GM18498 (cell line): Measurements from ENCODE around the gene AFTPH.
A peak's percentile ranks its signal among the peaks of the same experiment; 100 is the strongest.

Experiments
- ATAC-seq: cut with Tn5 transposase; IDR thresholded peaks from one replicate; pipeline ENCODE4 v1.9.1; 2021; ENCODE audit warnings: mild to moderate bottlenecking, moderate library complexity; ENCODE audit not compliant: unreplicated experiment

Gene AFTPH

DNA sequence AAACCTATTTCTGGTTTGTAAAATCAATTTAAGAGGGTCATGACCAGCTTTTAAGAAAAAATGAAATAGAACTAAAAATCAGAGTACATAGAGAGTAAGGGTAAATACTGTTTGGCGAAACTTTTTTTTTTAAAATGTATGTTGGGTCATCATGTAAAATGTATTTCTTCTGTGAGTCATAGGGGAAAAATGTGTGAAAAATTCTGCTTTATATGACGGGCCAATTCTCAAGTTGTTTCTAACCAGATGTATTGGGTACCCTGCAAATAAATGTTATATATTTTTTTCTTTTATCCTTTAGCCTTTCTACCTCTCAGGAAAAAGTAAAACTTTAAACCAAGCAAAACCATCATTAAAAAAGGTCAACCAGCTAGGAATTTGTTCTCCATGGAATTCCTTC lies 13.9 kb downstream of the AFTPH start:
- ATAC-seq: no peak

DNA sequence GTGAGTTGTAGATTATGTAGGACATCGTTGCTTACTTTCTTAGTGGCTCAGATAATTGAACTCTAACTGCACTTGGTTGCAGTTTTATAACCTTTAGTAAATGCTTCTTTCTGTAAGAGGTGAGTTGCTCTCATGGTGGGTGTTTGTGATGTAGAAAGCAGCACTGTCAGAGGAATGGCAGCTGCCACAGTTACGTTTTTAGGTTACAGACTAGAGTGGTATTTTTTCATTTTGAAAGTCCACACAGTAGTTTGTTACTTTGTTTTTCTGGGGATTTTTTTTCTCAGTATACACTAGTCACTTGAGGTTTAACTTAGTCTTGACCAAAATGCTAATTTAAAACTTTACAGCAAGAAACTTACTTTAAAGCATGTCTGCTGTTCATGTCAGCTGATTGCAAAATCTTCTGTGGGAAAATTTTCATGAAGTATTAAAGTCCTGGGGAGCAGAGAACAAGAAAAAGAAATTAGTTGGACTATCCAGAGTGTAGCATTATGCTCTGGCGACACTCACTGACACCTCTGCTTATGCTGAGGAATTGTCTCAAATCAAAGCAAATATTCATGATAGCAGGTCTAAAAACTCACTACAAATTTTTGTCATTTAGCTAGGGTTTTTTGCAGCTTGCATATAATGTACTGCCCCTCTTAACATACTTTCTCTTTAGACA lies 14.8 kb downstream of the AFTPH start:
- peak; percentile 48 for ATAC-seq

DNA sequence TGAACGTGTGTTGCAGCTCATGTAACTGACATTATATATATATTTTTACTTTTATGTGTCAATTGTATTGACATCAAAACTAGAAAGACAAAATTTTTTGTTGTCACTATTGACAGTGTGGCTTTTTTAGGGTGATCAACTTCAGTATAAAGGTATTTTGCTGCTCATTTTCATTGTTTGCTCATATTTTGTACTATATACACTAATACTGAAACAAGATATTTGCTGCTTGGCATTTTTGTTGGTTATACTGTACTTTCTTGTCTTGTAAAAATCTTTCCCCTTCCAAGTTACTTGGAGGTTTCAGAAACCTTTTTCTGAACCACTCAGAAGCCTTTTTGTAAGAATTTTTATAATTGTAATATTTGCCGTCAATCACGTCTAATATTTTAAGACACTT lies 16.5 kb downstream of the AFTPH start:
- ATAC-seq: no peak

DNA sequence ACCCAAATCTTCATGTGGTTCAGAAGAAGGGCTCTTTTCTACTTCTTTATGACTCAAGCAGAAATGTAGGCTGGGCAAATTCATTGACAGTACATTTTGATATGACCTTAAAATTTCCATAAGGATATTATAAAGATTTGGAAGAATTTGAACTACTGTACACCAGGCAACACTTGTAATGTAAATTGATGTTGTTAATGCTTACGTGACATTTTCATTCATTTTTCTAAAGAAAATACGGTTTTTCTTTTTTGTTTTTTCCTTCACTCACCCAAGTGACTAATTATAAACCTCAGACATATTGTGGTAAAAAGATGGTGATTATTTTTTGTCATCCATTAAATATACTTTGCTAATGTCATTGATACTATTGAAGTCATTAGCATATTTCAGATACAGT lies 17.4 kb downstream of the AFTPH start:
- no peak for ATAC-seq

DNA sequence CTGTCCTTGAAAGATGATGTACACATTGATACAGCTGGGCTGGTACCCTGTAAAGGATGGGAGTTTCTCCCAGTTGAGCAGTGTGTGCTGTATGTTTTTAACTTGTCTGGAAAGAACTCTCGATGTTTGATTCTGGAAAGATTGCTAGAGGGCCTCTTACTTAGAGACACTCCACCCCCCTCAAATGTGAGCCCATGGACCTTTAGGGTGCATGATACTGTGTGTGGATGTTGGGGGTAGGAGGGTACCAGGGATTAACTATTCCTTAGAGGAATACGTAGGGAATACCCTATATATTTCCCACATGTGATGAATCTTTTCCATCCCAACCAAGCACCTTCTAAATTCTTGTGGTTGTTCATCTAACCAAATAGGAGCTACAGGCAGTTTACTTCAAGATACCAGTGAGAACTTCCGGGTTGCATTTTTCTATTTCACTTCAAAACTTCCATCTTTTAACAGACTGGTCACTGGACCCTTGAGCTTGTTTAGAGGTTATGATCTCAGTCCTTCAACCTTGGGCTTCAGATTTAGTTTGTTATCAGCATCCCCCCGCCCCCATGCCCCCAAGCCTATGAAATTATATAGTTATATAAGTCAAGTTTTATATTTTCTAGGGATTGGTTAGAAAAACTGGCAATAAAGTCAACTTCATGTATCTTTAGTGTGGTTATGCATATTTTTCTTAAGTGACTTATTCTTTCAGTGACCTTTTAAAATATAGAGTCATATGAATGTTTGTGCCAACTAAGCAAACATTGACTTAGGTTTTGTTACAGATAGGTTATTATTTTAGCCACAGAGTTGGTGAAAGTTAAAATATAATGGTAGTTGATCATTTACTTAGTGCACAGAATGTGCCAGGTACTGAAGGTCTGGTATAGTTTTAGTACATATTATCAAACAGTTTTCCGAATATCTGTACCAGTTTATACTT lies 18.2 kb downstream of the AFTPH start:
- no peak for ATAC-seq

DNA sequence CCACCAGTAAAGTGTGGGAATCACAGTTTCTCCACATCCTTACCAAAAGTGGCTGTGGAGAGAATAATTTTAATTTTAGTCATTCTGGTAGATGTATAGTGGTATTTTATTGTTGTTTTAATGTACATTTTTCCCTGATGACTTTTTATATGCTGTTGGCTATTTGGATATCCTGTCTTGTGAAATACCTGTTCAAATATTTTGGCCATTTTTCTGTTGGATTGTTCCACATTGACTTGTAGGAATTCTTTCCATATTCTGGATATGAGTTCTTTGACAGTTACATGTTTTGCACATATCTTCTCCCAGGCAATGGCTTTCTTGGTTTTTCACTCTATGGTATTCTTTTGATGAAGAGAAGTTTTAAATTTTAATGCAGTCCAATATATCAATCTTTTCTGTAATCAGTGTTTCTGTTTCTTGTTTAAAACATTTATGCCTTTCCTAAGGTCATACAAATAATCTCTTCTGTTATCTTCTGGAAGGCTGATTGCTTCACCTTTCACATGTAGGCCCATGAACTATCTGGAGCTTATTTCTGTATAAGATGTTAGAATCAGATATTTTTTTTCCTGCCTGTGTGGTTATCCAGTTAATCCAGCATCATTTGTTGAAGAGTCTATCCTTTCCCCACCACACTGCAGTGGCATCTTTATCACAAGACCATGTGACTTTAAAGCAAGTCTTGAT lies 19.0 kb downstream of the AFTPH start:
- ATAC-seq: no peak

DNA sequence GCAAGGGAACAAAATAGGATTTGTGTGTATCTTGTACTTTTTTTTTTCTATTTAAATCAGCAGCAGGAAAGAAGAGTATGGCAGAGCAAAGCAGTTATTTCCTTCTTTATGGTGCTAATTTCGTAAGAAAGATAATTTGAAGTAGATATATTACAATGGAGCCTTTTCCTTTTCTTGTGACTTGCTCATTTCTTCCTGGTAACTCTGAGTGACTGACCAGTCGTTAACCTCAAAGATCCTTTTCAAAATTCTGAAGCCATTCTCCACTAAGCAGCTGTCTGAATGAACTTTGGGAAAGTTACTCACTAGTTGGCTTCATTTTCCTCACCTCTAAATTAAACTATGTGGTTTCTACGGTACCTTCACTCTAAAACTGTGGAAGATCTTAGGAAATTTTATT lies 24.6 kb downstream of the AFTPH start:
- ATAC-seq: no peak

DNA sequence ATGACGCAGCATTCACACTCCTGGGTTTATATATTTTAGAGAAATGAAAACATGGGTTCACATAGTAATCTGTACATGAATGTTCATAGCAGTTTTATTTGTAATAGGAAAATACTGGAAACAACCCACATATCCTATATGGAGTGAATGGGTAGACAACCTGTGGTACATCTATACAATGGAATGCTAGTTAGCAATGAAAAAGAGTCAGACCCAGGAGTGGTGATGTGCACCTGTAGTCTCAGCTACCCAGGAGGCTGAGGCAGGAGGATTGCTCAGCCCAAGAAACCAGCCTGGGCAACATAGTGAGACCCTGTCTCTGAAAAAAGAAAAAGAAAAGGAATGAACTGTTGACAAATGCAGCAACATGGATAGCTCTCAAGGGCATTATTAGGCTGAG lies 25.9 kb downstream of the AFTPH start:
- no peak for ATAC-seq

DNA sequence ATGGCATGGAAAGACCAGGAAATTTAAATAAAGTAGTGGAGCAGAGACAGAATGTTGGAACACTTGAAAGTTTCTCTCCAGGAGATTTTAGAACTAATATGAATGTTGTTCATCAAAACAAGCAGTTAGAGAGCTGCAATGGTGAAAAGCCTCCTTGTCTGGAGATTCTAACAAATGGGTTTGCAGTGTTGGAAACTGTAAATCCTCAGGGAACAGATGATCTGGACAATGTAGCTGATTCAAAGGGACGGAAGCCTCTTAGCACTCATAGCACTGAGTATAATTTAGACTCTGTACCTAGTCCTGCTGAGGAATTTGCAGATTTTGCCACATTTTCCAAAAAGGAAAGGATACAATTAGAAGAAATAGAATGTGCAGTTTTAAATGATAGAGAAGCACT lies 27.7 kb downstream of the AFTPH start:
- no peak for ATAC-seq

DNA sequence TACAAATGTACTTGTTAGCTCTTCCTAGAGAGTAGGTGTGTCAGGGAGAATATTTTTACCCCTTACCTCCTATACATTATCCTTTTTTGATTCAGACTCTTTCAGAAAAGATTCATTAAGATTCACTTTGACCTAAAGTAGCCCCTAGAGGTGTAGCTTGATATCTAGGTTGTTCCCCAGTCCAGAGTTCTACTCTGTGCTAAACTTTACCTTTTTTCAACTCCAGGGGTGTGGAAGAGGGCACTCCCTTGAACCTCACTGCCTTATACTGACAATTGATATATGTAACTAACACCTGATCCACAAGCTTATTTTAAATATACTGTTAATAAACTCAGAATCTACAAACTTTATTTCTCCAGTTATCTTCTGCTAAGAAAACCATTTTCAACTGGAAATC lies 30.0 kb downstream of the AFTPH start:
- no peak for ATAC-seq

DNA sequence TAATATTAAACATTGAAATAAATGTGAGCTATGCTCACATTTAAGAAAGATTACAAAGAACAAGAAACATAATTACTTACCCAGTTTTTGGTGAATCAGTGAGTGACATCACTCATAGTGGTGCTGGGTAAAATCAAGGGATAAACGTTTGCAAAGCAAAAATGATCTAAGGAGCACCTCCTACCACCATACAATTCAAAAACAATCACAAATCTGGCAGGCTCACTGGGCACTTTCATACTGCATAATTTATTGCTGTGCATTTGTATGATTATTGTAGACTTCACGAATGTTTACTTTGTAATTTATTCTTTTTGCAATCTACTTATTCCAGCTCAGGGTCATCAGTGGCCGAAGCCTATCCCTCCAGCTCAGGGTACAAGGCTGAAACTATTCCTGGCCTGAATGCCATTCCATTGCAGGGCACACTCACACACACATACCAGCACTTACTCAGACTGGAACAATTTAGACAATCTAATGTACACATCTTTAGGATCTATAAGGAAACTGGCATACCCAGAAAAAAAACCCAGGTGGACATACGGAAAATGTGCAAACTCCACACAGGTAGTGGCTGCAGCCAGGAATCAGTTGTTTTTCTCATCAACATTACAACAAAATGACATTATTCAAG lies 34.4 kb downstream of the AFTPH start:
- no peak for ATAC-seq

DNA sequence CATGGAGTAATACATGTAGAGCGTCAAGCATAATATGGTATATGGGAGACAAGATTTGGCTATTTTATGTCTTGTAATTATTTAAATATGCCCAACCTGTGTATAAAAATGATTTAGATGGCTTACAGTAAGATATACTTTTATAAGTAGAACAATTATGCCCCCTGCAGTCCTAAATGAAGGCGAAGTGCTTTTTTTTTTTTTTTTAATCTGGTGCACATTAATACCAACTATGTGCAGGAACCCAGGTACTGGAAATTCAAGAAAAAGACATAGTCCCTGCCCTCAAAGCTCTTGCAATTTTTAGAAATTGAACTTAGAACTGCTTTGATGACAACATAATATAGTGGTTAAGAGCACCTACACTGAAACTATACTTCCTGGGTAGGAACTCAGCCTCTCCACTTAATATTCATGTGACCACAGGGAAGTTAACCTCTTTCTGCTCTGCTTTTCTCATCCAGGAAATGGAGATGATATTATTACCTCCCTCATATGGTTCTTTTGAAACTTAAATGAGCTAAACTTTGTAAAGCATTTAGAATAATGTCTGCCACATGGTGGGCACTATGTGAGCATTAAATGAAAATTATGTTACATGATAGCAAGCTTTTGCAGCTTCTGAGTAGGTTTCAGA lies 38.1 kb downstream of the AFTPH start:
- no peak for ATAC-seq

DNA sequence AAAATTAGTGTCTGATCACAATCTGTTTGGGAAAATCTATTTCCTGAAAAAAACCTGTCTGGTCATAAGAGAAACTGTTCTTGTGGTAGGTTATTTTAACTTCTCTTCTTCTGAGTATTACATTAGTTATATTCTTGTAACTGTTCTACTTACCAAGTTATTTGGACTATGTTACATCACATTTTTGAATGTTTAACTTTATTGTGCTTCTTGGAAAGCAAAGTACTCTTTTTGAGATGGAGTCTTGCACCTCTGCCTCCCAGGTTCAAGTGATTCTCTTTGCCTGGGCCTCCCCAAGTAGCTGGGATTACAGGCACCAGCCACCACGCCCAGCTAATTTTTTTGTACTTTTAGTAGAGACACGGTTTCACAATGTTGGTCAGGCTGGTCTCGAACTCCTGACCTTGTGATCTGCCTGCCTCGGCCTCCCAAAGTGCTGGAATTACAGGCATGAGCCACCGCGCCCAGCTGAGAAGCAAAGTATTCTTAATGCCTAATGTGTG lies 39.4 kb downstream of the AFTPH start:
- no peak for ATAC-seq

DNA sequence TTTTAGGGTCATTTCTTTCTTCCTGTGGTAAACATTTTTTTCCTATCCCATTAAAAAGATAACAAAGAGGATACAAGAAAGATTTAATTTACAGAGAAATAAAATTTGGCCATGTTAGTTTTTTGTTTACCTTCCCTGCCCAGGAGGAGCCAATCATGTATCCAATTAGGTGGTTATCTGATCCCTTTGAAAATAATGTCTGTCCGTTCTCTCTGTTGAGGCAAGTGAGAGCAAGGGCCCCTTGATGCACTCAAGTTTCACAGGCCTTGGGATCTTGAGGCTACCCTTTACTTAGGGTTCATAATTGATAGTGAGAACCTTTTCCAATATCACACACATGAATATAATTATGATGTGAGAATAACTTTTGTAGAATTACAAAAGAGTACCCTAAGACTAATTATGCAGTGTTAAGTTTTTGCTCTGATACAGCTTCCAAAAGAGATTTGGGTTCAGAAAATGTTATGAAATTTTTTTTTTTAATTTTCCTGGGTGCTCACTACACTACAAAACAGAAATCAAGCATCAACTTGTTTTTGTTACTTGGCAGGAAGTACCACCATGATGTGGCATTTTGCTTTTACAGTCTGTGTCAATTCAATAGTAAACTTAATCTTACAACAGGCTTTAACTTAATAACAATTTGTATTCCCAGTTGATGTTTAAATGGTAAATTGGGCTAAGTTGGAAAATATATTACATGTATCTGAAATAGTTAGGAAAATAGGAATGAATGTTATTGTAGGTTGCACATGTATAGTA lies 42.0 kb downstream of the AFTPH start:
- no peak for ATAC-seq

DNA sequence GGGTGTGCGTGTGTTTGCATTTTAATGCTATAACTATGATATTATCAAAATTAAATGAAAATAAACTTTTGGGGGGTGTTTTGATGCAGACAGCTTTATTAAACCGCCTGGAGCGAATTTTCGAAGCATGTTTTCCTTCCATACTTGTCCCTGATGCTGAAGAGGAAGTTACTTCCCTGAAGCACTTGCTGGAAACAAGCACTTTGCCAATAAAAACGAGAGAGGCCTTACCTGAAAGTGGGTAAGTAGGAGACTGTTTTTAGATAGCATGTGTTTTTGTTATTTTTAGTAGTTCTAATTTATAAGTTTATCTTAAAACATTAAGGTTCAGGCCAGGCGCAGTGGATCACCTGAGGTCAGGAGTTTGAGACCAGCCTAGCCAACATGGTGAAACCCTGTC lies 43.3 kb downstream of the AFTPH start:
- ATAC-seq: no peak

DNA sequence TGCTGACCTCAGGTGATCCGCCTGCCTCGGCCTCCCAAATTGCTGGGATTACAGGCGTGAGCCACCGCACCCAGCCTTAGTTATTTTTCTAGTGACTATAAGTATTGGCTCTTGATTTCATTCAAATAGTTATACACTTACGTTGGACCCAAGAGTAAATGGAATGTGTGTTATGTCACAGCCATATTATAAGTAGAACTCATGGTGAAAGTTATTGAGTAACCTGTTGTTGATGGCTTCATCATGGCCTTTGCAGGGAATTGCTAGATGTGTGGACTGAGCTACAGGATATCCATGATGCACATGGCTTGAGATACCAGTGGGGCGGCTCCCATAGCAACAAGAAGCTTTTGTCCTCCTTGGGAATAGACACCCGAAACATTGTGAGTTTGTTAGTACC lies 44.7 kb downstream of the AFTPH start:
- ATAC-seq: no peak

DNA sequence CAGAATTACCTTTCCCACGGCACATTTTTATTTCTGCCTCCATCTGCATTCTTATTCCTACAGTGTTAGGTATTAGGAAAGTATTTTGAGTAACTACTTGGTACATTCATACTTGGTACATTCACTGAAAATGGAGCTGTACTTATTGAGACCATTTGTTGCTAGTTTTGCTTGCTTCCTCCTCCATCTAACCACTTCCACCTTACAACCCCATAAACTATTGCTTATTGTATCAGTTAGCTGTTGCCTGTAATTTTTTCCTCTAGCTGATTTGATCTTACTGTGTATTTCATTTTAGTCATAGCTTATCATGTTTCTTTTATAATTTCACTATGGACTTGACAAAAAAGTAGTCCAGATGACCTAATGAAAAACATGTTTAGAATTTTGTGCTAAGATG lies 50.7 kb downstream of the AFTPH start:
- no peak for ATAC-seq

DNA sequence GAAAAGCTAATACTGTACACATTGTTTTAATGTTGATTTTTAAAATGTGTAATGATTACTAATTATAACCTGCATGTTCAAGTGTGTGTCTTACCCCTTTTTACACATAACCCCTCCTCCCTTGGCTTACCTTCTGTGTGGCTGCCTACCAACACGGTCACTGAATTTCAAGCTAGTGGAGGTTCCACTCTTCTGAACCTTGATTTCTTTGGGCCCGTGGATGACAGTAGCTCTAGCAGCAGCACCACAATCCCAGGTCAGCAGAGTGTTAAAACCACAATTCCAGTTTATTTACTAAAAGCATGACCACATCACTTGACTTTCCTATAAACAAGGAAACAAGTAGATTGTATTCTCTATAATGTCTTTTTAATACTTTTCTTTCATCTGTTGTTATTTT lies 56.9 kb downstream of the AFTPH start:
- ATAC-seq: no peak

DNA sequence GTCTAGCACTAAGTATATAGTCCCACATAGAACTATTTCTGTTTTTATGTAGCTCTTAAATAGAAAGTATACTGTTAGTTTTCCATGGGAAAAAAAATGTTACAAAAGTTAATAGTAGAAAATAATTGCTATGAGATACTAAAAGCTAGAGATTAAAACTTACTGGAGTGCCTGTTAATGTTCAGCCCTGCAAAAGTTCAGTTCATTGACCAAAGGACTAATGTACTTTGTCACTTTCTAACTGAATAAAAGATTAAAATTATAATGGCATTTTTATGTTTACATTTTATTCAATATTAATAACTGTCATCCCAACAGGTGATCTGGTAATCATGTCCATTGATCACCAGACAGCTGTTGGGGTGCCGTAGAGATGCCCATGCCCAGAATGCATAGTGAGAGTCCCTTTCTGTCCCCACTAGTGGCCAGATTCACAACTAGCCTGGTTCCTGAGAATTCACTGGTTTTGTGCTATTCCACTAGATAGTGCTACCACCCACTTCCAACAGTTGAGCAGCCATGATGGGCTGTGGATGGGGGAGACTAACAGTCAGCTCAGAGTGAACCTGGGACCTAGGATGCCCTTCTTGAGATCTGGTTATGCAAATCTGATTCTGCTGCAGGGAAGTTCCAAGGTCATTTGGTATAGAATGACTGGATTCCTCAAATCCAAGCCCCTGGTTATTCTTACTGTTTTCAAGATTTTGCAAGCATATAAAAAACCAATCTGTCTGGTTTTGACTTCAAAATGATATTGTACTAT lies 57.8 kb downstream of the AFTPH start:
- ATAC-seq: peak; percentile 30
